ENCODE measurements around the gene IDI1.

- TF ChIP-seq POLR2AphosphoS5 (IDR thresholded peaks at IDR 0.05; ENCODE audit: borderline replicate concordance, low read depth, low read length) (no peak), EZH2 (IDR thresholded peaks at IDR 0.05) (no peak)
Measured at GRCh38 chr10:1024103-1024502, 24.8 kb downstream of the IDI1 start.
